HG02970 (cell line): Measurements from ENCODE around the gene IFNA6.

Experiments
- ATAC-seq: cut with Tn5 transposase; IDR thresholded peaks from one replicate; pipeline ENCODE4 v1.9.1; 2021; ENCODE audit warnings: mild to moderate bottlenecking, moderate library complexity, moderate number of reproducible peaks; ENCODE audit not compliant: unreplicated experiment, low FRiP score

The IFNA6 gene

GRCh38 chr9:21331676-21332402 is 18.8 kb downstream of the IFNA6 start:
- no peak for ATAC-seq

- ATAC-seq: no peak
Observed at GRCh38 chr9:21326526-21327139, 24.1 kb downstream of the IFNA6 start.

GRCh38 chr9:21324047-21324446 is 26.6 kb downstream of the IFNA6 start:
- no peak for ATAC-seq

GRCh38 chr9:21322911-21323461 is 27.7 kb downstream of the IFNA6 start:
- no peak for ATAC-seq

- ATAC-seq: no peak
Observed at GRCh38 chr9:21320465-21320864, 30.2 kb downstream of the IFNA6 start.

- ATAC-seq: no peak
Observed at GRCh38 chr9:21317956-21318923, 32.4 kb downstream of the IFNA6 start.

- no peak for ATAC-seq
Observed at GRCh38 chr9:21316860-21317259, 33.8 kb downstream of the IFNA6 start.

GRCh38 chr9:21316032-21316842 is 34.5 kb downstream of the IFNA6 start:
- no peak for ATAC-seq

GRCh38 chr9:21314152-21314551 is 36.5 kb downstream of the IFNA6 start:
- no peak for ATAC-seq

- ATAC-seq: no peak
Observed at GRCh38 chr9:21311889-21312288, 38.8 kb downstream of the IFNA6 start.

GRCh38 chr9:21305213-21305612 is 45.5 kb downstream of the IFNA6 start, which contains the start of gene IFNA5:
TSS of gene IFNA5 (minus strand) at chr9:21305313. CDS start at chr9:21305256, 57 bp downstream.
- ATAC-seq: no peak
